Pancreas (tissue), 10 donors: ENCODE measurements around the gene TMEM198. TPM values are rescaled to one million over a fixed set of nuclear protein-coding genes. Genes with fewer than 3 reads are reported as not detected.

Source experiments
- ATAC-seq, 4 donors: fragments of 200-7000 bp; cut with Tn5 transposase; one replicate each; pipeline versions ENCODE4 v1.8.0 to v1.9.1; 2020; ENCODE audit warnings: mild to moderate bottlenecking in 4 of 4, moderate library complexity in 4 of 4
- DNase-seq, 6 donors: peaks; one replicate each; pipeline ENCODE4 v3.0.0-alpha.2; 2020
- FAIRE-seq: peaks from 2 replicates; lab custom pipeline; 2012; peaks lifted over from hg19 to GRCh38; lab: Jason Lieb, UNC
- H3K27ac ChIP-seq, 4 donors: fragments of 200-600 bp; sonication (generic); 1 replicate in 3 of 4; 2 replicates in 1 of 4; pipeline versions ENCODE4 v1.5.0 to v1.8.0; 2020
- H3K27me3 ChIP-seq, 4 donors: fragments of 200-600 bp; one replicate each; pipeline ENCODE4 v1.8.0; 2021
- H3K36me3 ChIP-seq, 3 donors: fragments of 200-600 bp; sonication (generic) in 1 of 3; one replicate each; pipeline versions ENCODE4 v1.5.0 to v1.8.0; 2020 to 2021
- H3K4me1 ChIP-seq, 3 donors: fragments of 200-600 bp; one replicate each; pipeline ENCODE4 v1.8.0; 2021
- H3K4me3 ChIP-seq, 4 donors: fragments of 200-600 bp; sonication (generic) in 2 of 4; one replicate each; pipeline versions ENCODE4 v1.5.0 to v1.8.0; 2020 to 2021
- H3K9me3 ChIP-seq, 4 donors: fragments of 200-600 bp; one replicate each; pipeline ENCODE4 v1.8.0; 2021
- WGBS, 2 donors: extraction: QIAGEN DNeasy Blood & Tissue Kit; methylation state at CpG; one replicate each; pipeline ENCODE4 v1.1.7; 2013; 5-methylcytosine and 5-hydroxymethylcytosine counted together
- intact Hi-C, 3 donors: fragments of 100-400 bp; cut with DNase I; formaldehyde crosslinking; loops; one replicate each; pipeline versions ENCODE4 v1.11.1 to v1.14.2; 2022
- polyA plus RNA-seq, 2 donors: library from polyadenylated mRNA; stranded (reverse); fragments of 200-250 nt; gene quantifications; one replicate each; pipeline ENCODE4 v1.2.3, GENCODE V29; 2013
- total RNA-seq, 6 donors: library from RNA; stranded (reverse); fragmentation: NEBNext Ultra II Directional in 4 of 6; extraction: Animal tissue kit (Norgen Biotek cat#: 25700) in 4 of 6; gene quantifications; one replicate each; pipeline versions ENCODE4 v1.2.1 to v1.2.4, GENCODE V29; 2021 to 2023
- TF ChIP-seq, protein P1 (sequence below), 4 donors: fragments of 200-600 bp; sonication (generic) in 3 of 4; IDR thresholded peaks; one replicate each; pipeline versions ENCODE4 v1.5.0 to v1.8.0; 2021; ENCODE audit warnings: antibody characterized with exemption in 4 of 4
- donor health status: healthy with polysubstance abuse.
- donor health status: DM: no; HTN: no; CAD: no; lungs with moderate emphysema.
- donor health status: DM: no; HTN: no; CAD: no.
- donor health status: control.
- donor health status: control.
- donor health status: Bipolar disorder and iron deficiency.
- donor health status: DM: yes; HTN: yes; CAD: no.
- donor health status: DM: no; HTN: no; CAD: no.
- donor health status: DM: no; HTN: no; CAD: no.
- donor health status: DM: yes; HTN: yes; CAD: no.

Gene TMEM198
- total and polyA plus RNA-seq, 8 donors: 2.6 to 13.3 (median 5.9) TPM

DNA sequence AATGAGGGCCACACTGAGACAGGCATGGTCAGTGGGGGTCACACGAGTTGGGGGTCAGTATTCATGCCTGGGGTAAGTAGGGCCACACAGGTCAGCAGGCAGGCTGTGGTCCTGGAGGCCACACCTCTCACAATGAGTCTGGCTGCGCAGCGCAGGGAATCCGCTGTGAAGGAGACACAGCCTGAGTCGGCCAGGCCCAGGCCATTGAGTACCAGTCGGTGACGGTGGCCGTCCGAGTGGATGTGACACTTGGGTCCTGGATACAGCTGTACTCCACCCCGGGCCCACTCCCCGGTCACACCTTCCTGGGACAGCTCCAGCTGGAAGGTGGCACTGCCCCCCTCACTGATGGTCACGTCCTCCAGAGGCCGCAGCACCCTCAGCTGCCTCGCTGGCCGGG is 10.5 kb downstream of the TMEM198 start:
- 89 to 92% methylated on average over 15 of the region's 15 CpGs for WGBS, 2 donors
- peak in 2 of 6 donors; percentile 60 to 84 for DNase-seq

DNA sequence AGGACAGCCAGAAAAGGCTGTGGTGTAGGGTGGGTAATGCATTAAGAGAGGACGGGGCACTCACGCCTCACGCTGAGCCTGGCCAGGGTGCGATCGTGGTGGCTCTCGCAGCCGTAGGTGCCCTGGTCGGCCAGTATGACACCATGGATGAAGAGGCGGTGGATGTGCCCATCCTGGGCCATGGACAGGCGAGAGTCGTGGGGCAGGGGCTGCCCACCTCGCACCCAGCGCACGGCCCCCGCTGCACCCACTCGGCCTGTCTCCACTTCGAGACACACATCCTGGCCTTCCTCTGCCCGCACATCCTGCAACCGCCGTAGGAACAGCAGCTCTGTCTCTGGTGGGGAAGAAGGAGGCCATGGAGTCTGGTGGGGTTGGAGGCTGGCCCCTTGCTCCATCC is 12.1 kb downstream of the TMEM198 start:
- H3K27me3 ChIP-seq: no peaks in the 10 kb centered on the region
- no peak for FAIRE-seq
- no peaks in the 10 kb centered on the region for H3K36me3 ChIP-seq
- H3K9me3 ChIP-seq: no peaks in the 10 kb centered on the region
- WGBS, 2 donors: 95 to 97% methylated on average over 20 of the region's 20 CpGs
- H3K27ac ChIP-seq: no peak overlapping the region
- TF ChIP-seq, protein P1, sequence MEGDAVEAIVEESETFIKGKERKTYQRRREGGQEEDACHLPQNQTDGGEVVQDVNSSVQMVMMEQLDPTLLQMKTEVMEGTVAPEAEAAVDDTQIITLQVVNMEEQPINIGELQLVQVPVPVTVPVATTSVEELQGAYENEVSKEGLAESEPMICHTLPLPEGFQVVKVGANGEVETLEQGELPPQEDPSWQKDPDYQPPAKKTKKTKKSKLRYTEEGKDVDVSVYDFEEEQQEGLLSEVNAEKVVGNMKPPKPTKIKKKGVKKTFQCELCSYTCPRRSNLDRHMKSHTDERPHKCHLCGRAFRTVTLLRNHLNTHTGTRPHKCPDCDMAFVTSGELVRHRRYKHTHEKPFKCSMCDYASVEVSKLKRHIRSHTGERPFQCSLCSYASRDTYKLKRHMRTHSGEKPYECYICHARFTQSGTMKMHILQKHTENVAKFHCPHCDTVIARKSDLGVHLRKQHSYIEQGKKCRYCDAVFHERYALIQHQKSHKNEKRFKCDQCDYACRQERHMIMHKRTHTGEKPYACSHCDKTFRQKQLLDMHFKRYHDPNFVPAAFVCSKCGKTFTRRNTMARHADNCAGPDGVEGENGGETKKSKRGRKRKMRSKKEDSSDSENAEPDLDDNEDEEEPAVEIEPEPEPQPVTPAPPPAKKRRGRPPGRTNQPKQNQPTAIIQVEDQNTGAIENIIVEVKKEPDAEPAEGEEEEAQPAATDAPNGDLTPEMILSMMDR (IDR thresholded peaks at IDR 0.05): no peak
- intact Hi-C loops: no loop called here
- H3K4me3 ChIP-seq: no peak overlapping the region
- peaks cover 0 to 9% (median 4%) of the 10 kb centered on the region in 3 donors for H3K4me1 ChIP-seq
- ATAC-seq: no peak
- peak in 2 of 6 donors; percentile 21 to 61 for DNase-seq

More for the DNA sequence above, 10.5 kb downstream of the TMEM198 start:
- no peak overlapping the region for H3K27ac ChIP-seq
- intact Hi-C loops: no loop called here
- H3K9me3 ChIP-seq: no peaks in the 10 kb centered on the region
- no peak for ATAC-seq
- no peaks in the 10 kb centered on the region for H3K36me3 ChIP-seq
- H3K4me3 ChIP-seq: no peak overlapping the region
- H3K27me3 ChIP-seq: no peaks in the 10 kb centered on the region
- FAIRE-seq: no peak
- H3K4me1 ChIP-seq: peaks cover 0 to 9% (median 4%) of the 10 kb centered on the region in 3 donors
- TF ChIP-seq, protein P1 (IDR thresholded peaks at IDR 0.05): no peak

DNA sequence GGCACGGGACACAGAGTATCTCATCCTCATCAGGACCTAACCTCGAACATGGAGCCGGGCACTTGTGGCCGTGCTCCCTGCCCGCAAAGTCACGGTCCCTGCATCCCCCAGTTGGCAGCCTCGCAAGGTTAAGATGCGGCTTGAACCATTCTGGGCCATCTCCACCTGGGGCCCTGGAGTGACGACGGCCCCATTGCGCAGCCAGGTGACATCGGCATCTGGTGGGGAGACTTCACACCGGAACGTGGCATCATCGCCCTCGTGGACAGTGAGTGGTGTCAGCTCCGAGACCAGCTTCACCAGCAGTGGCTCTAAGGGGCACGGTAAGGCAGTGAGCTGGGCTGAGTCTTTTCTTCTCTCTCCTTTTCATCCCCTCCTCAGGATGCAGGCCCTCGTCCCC is 12.6 kb downstream of the TMEM198 start:
- DNase-seq (peak in 1 of 6 donors; percentile 51), ATAC-seq (no peak), FAIRE-seq (no peak)
- no peaks in the 10 kb centered on the region for H3K9me3 ChIP-seq
- H3K36me3 ChIP-seq: no peaks in the 10 kb centered on the region
- H3K27ac ChIP-seq: no peak overlapping the region
- H3K4me3 ChIP-seq: no peak overlapping the region
- intact Hi-C loops: no loop called here
- no peaks in the 10 kb centered on the region for H3K27me3 ChIP-seq
- H3K4me1 ChIP-seq: peaks cover 0 to 9% (median 4%) of the 10 kb centered on the region in 3 donors
- WGBS, 2 donors: 94% methylated on average over 19 of the region's 19 CpGs
- TF ChIP-seq, protein P1 (IDR thresholded peaks at IDR 0.05): no peak

DNA sequence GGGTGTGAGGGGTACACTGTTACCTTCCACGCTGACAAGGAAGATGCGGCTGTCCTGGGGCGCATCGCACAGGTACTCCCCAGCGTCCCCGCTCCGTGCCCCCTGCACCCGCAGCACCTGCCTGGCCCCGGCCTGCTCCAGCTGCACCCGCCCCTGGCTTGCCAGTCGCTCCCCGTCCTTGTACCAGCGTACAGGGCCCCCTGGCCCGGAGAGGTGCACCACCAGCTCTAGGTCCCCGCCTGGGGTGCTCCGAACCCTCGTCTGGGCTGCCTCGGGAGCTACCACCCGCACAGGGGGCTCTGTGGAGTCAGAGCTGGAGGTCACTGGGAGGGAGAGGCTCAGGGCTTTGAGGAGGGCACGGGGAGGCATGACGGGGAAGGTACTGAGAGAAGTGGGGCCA is 13.5 kb downstream of the TMEM198 start:
- FAIRE-seq (no peak), ATAC-seq (no peak), DNase-seq (peak in 1 of 6 donors; percentile 79)
- intact Hi-C loops: no loop called here
- Histone ChIP-seq H3K27me3 (no peaks in the 10 kb centered on the region), H3K27ac (no peak overlapping the region), H3K9me3 (no peaks in the 10 kb centered on the region), H3K36me3 (no peaks in the 10 kb centered on the region), H3K4me1 (peaks cover 0 to 5% (median 0%) of the 10 kb centered on the region in 3 donors), H3K4me3 (no peak overlapping the region)
- TF ChIP-seq, protein P1 (IDR thresholded peaks at IDR 0.05): no peak
- 91 to 94% methylated on average over 18 to 21 of the region's 21 CpGs for WGBS, 2 donors
